Stimulated activated CD8-positive, alpha-beta memory T cell treated with anti-CD3 and anti-CD28 coated beads, Interleukin-4, amount 100 ng/mL, for 4 hours (primary cell): ENCODE results near the gene SESN2.
"Not testable (repeated sequence)": the region's sequence is repeated elsewhere in the genome, so short reads cannot be mapped to it uniquely, and the experiment has no call there.

ENCODE experiments used
- DNase-seq, 2 donors: peaks; one replicate each; pipeline ENCODE4 v3.0.0-alpha.2; 2020; ENCODE audit warnings: low read depth in 2 of 2, low spot score in 1 of 2

Gene SESN2

DNA sequence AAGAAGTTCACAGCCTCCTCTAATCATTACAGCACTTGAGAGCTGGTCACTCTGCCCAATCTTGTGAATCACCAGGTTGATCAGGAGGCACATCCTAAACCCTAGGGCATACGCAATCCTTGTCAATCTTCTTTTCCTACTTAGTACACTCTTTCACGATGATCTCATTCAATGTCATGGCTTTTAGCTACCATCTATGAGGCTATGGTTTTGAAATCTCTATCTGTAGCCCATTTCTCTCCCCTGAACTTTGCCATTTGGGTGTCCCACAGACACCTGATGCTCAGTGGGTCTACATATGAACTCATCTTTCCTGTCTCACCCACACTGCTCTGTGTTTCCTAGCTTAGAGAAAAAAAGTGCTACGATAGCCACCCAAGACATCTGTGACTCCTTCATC is 67.7 kb downstream of the SESN2 start:
- DNase-seq = no peak

GRCh38 chr1:28327431-28327830 is 68.1 kb downstream of the SESN2 start:
- not testable (repeated sequence) for DNase-seq

- DNase-seq = no peak
These were observed 68.9 kb downstream of the SESN2 start for GRCh38 chr1:28328228-28328648.

- no peak for DNase-seq
These were observed 70.3 kb downstream of the SESN2 start for GRCh38 chr1:28329395-28330153.
